K562 (cell line): ENCODE data around the gene SPATS2L.

Source experiments
- EP300 ChIP-seq: IDR thresholded peaks from 2 replicates; pipeline ENCODE4 v1.6.1; 2012; ENCODE audit warnings: low read length, improper control_type of control experiment
- JUN ChIP-seq, 2 experiments: sonication (generic) in 1 of 2; formaldehyde crosslinking in 1 of 2; IDR thresholded peaks; 2 replicates each; pipeline versions ENCODE4 v1.6.1 to v1.8.0; 2012 to 2022; ENCODE audit warnings: borderline replicate concordance in 2 of 2, mild to moderate bottlenecking in 2 of 2, improper control_type of control experiment in 1 of 2, low read depth in 1 of 2, low read length in 1 of 2, missing genetic modification reagents in 1 of 2
- KLF16 ChIP-seq: IDR thresholded peaks from 2 replicates; pipeline ENCODE4 v1.6.1; 2016; ENCODE audit warnings: antibody characterized with exemption
- NFE2L1 ChIP-seq: fragments of 450-650 bp; IDR thresholded peaks from 2 replicates; pipeline ENCODE4 v1.6.1; 2016; ENCODE audit warnings: missing genetic modification characterization, low read depth, mild to moderate bottlenecking, missing compliant biosample characterization, moderate library complexity, borderline replicate concordance
- NFIC ChIP-seq: fragments of 450-650 bp; IDR thresholded peaks from 2 replicates; pipeline ENCODE4 v1.6.1; 2017; ENCODE audit warnings: mild to moderate bottlenecking, inconsistent platforms
- NFYB ChIP-seq: IDR thresholded peaks from 2 replicates; pipeline ENCODE4 v1.6.1; 2011; ENCODE audit warnings: mild to moderate bottlenecking, moderate library complexity; ENCODE audit not compliant: insufficient read length; ENCODE audit errors: extremely low read depth
- POLR2AphosphoS2 ChIP-seq: IDR thresholded peaks from 2 replicates; pipeline ENCODE4 v1.6.1; 2012; ENCODE audit warnings: low read length, improper control_type of control experiment
- POLR2H ChIP-seq: IDR thresholded peaks from 2 replicates; pipeline ENCODE4 v1.6.1; 2016; ENCODE audit warnings: missing genetic modification characterization, low read depth, mild to moderate bottlenecking, control low read depth, missing compliant biosample characterization, moderate library complexity
- PTTG1 ChIP-seq: fragments of 450-650 bp; IDR thresholded peaks from 2 replicates; pipeline ENCODE4 v1.6.1; 2016; ENCODE audit warnings: low read depth, mild to moderate bottlenecking, missing genetic modification characterization, missing compliant biosample characterization
- RB1 ChIP-seq: fragments of 450-650 bp; IDR thresholded peaks from 2 replicates; pipeline ENCODE4 v1.6.1; 2017; ENCODE audit warnings: low read depth, mild to moderate bottlenecking
- ZC3H11A ChIP-seq: IDR thresholded peaks from 2 replicates; pipeline ENCODE4 v1.6.1; 2012; ENCODE audit warnings: low read depth, low read length, improper control_type of control experiment
- TF ChIP-seq, protein P1 (sequence below), 3 experiments: IDR thresholded peaks in 2 of 3; conservative IDR thresholded peaks in 1 of 3; 2 replicates each; pipeline ENCODE4 v1.5.1; 2011 to 2012; ENCODE audit warnings: low read length in 3 of 3, mild to moderate bottlenecking in 3 of 3, control low read depth in 2 of 3, improper control_type of control experiment in 1 of 3, inconsistent platforms in 1 of 3, low read depth in 1 of 3, mixed read lengths in 1 of 3, moderate library complexity in 1 of 3; ENCODE audit not compliant: insufficient read depth in 2 of 3
- TF ChIP-seq, protein P2 (sequence below), 2 experiments: fragments of 450-650 bp; IDR thresholded peaks; 2 replicates each; pipeline ENCODE4 v1.6.1; 2016; ENCODE audit warnings: mild to moderate bottlenecking in 2 of 2, borderline replicate concordance in 1 of 2, low read depth in 1 of 2, moderate library complexity in 1 of 2

DNA sequence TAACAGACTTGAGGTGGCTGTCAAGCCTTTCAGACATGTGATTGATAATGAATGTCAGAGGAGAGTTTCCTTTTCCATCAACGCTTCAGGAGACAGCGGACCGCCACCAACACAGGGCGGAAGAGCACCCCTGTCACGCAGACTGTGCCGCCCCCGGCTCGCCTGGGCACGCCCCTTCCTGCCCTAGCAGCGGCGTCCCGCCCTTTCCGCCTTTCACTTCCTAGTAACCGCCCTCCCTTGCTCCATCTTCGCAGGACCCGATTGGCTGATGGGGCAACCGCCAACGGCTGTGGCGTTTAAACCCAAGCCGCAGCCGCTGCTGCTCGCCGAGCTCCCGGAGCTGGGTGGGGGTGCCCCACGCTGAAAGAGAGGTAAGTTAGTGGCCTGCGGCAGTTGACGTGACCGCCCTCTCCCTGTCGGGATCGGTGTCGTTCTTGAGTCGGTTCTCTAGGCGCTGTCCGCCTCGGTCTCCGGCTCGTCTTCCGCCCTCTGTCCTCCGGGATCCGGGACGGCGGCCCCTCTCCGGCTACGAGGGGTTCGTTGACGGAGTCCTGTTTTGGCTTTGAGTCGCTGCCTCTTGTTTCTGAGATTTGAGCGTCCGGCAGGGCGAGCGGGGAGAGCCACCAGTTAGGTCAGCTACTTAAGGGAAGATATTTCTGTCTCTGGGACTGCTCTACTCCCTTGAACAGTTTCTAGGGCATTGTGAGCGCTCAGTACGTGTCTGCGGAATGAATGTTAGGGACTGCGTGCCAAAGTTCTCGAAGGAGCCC lies 219.6 kb downstream of the SPATS2L start, which contains the start of gene SGO2:
- no peak for TF ChIP-seq KLF16
- TF ChIP-seq JUN (IDR thresholded peaks at IDR 0.05; ENCODE audit: borderline replicate concordance, low read depth, low read length) = no peak
- peak; percentile 35; the same call in 1 of the 2 replicates for TF ChIP-seq JUN (CRISPR knock-in tag; IDR thresholded peaks at IDR 0.05; ENCODE audit: borderline replicate concordance)
- TF ChIP-seq, protein P1, sequence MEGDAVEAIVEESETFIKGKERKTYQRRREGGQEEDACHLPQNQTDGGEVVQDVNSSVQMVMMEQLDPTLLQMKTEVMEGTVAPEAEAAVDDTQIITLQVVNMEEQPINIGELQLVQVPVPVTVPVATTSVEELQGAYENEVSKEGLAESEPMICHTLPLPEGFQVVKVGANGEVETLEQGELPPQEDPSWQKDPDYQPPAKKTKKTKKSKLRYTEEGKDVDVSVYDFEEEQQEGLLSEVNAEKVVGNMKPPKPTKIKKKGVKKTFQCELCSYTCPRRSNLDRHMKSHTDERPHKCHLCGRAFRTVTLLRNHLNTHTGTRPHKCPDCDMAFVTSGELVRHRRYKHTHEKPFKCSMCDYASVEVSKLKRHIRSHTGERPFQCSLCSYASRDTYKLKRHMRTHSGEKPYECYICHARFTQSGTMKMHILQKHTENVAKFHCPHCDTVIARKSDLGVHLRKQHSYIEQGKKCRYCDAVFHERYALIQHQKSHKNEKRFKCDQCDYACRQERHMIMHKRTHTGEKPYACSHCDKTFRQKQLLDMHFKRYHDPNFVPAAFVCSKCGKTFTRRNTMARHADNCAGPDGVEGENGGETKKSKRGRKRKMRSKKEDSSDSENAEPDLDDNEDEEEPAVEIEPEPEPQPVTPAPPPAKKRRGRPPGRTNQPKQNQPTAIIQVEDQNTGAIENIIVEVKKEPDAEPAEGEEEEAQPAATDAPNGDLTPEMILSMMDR (IDR thresholded peaks at IDR 0.05 in 2 of 3, conservative IDR thresholded peaks at IDR 0.05 in 1 of 3; ENCODE audit: insufficient read depth in 2 of 3, low read depth in 1 of 3, low read length in 3 of 3) = peak in 2 of 3 experiments; percentile 15 to 16; a peak in 1 of 6 replicates
- TF ChIP-seq NFIC = no peak
- no peak for TF ChIP-seq POLR2AphosphoS2
- no peak for TF ChIP-seq NFYB
- peak; percentile 48; the same call in 1 of the 2 replicates for TF ChIP-seq POLR2H (tag)
- TF ChIP-seq, protein P2, sequence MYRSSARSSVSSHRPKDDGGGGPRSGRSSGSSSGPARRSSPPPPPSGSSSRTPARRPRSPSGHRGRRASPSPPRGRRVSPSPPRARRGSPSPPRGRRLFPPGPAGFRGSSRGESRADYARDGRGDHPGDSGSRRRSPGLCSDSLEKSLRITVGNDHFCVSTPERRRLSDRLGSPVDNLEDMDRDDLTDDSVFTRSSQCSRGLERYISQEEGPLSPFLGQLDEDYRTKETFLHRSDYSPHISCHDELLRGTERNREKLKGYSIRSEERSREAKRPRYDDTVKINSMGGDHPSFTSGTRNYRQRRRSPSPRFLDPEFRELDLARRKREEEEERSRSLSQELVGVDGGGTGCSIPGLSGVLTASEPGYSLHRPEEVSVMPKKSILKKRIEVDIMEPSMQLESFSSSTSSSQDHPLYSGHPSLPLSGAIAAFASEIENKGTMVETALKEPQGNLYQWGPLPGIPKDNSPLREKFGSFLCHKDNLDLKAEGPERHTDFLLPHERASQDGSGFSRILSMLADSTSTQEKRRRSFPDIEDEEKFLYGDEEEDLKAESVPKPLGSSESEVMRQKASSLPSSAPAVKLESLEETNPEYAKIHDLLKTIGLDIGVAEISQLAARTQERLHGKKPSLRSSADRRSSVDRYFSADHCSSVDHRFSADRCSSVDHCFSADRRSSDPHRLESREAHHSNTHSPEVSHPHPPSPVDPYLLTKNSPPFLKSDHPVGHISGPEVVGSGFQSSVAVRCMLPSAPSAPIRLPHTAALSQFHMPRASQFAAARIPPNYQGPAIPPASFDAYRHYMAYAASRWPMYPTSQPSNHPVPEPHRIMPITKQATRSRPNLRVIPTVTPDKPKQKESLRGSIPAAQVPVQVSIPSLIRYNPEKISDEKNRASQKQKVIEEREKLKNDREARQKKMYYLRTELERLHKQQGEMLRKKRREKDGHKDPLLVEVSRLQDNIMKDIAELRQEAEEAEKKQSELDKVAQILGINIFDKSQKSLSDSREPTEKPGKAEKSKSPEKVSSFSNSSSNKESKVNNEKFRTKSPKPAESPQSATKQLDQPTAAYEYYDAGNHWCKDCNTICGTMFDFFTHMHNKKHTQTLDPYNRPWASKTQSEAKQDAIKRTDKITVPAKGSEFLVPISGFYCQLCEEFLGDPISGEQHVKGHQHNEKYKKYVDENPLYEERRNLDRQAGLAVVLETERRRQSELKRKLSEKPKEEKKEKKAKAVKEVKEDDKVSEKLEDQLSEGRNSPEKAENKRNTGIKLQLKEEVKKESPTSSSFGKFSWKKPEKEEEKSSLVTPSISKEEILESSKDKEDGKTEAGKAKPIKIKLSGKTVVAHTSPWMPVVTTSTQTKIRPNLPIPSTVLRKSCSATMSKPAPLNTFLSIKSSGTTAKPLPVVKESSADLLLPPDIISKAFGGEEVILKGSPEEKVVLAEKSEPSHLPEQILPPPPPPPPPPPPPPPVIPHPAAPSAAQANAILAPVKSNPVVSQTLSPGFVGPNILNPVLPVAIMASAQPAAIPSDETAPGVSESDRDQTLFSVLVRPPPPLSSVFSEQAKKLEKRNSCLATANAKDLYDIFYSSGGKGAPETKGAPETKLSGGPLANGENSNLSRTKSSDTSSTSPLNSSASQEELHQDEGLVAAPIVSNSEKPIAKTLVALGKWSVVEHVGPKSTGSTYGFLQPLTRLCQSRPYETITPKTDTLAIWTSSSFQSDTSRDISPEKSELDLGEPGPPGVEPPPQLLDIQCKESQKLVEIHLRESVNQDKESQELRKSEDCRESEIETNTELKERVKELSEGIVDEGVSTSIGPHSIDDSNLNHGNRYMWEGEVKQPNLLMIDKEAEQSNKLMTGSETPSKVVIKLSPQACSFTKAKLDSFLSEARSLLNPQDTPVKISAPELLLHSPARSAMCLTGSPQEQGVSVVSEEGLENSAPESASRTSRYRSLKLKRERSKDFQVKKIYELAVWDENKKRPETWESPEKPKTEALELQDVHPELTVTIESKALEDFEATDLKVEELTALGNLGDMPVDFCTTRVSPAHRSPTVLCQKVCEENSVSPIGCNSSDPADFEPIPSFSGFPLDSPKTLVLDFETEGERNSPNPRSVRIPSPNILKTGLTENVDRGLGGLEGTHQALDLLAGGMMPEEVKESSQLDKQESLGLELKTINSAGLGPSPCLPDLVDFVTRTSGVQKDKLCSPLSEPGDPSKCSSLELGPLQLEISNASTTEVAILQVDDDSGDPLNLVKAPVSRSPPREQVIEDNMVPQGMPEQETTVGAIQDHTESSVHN (IDR thresholded peaks at IDR 0.05; ENCODE audit: borderline replicate concordance in 1 of 2, low read depth in 1 of 2) = no peak
- TF ChIP-seq NFE2L1 = no peak
- TF ChIP-seq PTTG1 (tag) = no peak
- peak; percentile 43 for TF ChIP-seq EP300
- no peak for TF ChIP-seq ZC3H11A
- no peak for TF ChIP-seq RB1
